Esophagus muscularis mucosa (tissue), 3 donors: ENCODE results near the gene PHAF1.
"Not testable (repeated sequence)": the region's sequence is repeated elsewhere in the genome, so short reads cannot be mapped to it uniquely, and the experiment has no call there.

Experiments
- POLR2A ChIP-seq: fragments of 450-650 bp; IDR thresholded peaks from one replicate; pipeline ENCODE4 v1.6.1; 2017; ENCODE audit warnings: antibody characterized with exemption, moderate library complexity, mild to moderate bottlenecking, low read depth
- POLR2AphosphoS5 ChIP-seq, 2 donors: sonication (generic); formaldehyde crosslinking; IDR thresholded peaks; one replicate each; pipeline ENCODE4 v1.6.1; 2017; ENCODE audit warnings: antibody characterized with exemption in 2 of 2
- TF ChIP-seq, protein P1 (sequence below), 3 experiments: fragments of 200-600 bp in 2 of 3; fragments of 450-650 bp in 1 of 3; sonication (generic) in 2 of 3; IDR thresholded peaks; one replicate each; pipeline ENCODE4 v1.5.1; 2017 to 2019; ENCODE audit warnings: antibody characterized with exemption in 3 of 3, mild to moderate bottlenecking in 2 of 3, moderate library complexity in 1 of 3

DNA sequence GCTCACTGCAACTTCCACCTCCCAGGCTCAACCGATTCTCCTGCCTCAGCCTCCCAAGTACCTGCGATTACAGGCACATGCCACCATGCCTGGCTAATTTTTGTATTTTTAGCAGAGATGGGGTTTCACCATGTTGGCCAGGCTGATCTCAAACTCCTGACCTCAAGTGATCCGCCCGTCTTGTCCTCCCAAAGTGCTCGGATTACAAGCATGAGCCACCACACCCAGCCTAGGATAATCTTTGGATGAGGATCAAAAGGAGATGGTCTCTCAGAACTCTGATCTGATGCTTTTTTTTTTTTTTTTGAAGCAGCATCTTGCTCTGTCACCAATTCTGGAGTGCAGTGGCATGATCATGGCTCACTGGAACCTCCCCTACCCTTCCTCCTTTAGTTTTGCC is 13.1 kb downstream of the PHAF1 start:
- not testable (repeated sequence) for TF ChIP-seq POLR2A; POLR2AphosphoS5 (IDR thresholded peaks at IDR 0.05)
- TF ChIP-seq, protein P1, sequence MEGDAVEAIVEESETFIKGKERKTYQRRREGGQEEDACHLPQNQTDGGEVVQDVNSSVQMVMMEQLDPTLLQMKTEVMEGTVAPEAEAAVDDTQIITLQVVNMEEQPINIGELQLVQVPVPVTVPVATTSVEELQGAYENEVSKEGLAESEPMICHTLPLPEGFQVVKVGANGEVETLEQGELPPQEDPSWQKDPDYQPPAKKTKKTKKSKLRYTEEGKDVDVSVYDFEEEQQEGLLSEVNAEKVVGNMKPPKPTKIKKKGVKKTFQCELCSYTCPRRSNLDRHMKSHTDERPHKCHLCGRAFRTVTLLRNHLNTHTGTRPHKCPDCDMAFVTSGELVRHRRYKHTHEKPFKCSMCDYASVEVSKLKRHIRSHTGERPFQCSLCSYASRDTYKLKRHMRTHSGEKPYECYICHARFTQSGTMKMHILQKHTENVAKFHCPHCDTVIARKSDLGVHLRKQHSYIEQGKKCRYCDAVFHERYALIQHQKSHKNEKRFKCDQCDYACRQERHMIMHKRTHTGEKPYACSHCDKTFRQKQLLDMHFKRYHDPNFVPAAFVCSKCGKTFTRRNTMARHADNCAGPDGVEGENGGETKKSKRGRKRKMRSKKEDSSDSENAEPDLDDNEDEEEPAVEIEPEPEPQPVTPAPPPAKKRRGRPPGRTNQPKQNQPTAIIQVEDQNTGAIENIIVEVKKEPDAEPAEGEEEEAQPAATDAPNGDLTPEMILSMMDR (IDR thresholded peaks at IDR 0.05): not testable (repeated sequence)
